ENCODE measurements around the gene UBE2I.

The UBE2I gene

DNA sequence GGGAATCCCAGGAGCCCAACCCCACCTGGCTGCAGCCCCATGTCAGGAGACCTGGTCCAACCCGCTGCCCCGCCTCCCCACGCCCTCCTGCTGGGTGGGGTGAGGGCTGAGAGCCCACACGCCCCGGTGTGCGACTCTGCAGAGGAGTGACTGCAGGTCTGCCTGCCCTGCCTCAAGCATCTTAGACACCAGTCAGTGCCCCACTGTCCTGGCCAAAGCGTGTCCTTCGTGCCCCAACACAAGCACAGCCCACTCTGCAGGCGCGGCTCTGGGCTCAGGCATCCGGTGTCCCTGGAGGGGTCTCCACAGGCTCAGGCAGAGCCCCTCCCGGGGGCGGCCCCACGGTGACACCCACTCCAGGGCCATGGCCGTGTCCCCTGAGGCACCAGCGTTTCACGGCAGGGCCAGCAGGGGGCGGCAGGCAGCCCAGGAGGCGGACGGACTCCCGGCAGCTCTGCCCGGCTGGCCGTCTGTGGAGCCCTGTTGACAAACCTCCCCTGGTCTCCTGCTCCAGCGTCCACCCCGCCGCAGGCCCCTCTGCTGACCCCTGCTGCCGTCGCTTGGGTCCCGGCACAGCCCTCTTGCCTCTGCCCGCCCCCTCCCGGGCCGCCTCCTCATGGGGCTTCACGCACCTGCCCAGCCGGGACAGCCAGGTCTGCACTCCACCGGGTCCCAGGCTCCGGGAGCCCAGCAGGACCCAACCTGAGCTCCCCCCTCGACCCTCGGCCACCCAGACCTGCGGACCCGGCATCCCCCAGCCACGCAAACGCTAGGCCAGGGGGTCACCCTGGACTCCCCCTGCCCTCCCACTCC lies 8.6 kb upstream of the UBE2I start:
- DNase-seq (ENCODE audit: low read depth): no peak
- TF ChIP-seq, protein P1, sequence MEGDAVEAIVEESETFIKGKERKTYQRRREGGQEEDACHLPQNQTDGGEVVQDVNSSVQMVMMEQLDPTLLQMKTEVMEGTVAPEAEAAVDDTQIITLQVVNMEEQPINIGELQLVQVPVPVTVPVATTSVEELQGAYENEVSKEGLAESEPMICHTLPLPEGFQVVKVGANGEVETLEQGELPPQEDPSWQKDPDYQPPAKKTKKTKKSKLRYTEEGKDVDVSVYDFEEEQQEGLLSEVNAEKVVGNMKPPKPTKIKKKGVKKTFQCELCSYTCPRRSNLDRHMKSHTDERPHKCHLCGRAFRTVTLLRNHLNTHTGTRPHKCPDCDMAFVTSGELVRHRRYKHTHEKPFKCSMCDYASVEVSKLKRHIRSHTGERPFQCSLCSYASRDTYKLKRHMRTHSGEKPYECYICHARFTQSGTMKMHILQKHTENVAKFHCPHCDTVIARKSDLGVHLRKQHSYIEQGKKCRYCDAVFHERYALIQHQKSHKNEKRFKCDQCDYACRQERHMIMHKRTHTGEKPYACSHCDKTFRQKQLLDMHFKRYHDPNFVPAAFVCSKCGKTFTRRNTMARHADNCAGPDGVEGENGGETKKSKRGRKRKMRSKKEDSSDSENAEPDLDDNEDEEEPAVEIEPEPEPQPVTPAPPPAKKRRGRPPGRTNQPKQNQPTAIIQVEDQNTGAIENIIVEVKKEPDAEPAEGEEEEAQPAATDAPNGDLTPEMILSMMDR (IDR thresholded peaks at IDR 0.05; ENCODE audit: control insufficient read depth, extremely low read depth, insufficient read depth): peak; percentile 91
- no peak overlapping the region for H3K4me3 ChIP-seq (ENCODE audit: low read depth, low read length)

DNA sequence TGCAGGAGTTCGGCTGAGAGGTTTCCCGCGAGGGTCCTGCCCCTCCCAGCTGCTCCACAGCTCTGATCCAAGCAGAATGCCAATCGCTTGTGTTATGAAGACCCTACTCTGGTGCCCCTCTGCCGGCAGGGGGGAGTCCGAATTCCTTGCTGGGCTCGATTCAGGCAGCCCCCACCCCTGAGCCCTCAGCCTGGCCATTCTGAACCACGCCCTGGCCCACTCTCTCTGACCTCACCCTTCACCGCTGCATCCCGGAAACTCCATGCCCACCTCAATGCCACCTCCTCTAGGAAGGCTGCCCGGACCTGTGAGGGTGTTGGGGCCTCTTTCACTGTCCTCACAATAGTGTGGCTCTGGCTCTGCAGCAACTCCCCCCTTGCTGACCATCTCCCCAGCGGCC lies 7.9 kb upstream of the UBE2I start:
- TF ChIP-seq, protein P1 (IDR thresholded peaks at IDR 0.05; ENCODE audit: control insufficient read depth, extremely low read depth, insufficient read depth): no peak
- DNase-seq (ENCODE audit: low read depth): no peak

DNA sequence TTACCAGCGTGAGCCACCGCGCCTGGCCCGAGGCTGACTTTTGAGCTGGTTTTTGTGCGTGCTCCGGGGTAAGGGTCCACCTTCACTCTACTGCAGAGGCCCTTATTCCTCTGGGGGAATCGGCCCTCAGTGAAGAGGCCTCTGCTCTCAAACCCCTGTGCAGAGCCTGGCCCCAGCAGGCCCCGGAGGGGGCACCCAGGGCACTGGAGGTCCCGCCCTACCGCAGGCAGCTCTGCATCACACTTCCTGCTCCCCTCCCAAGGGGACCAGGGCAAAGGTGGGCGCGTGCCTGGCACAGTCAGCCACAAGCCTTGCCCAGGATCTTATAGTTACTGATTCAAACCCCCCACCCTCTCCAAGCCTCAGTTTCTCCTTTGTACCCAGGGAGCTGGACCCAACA lies 3.6 kb upstream of the UBE2I start:
- no peak for DNase-seq (ENCODE audit: low read depth)
- no peak overlapping the region for H3K4me3 ChIP-seq (ENCODE audit: low read depth, low read length)
- TF ChIP-seq, protein P1 (IDR thresholded peaks at IDR 0.05; ENCODE audit: control insufficient read depth, extremely low read depth, insufficient read depth): no peak

More for the DNA sequence above, 7.9 kb upstream of the UBE2I start:
- H3K4me3 ChIP-seq (ENCODE audit: low read depth, low read length): no peak overlapping the region

DNA sequence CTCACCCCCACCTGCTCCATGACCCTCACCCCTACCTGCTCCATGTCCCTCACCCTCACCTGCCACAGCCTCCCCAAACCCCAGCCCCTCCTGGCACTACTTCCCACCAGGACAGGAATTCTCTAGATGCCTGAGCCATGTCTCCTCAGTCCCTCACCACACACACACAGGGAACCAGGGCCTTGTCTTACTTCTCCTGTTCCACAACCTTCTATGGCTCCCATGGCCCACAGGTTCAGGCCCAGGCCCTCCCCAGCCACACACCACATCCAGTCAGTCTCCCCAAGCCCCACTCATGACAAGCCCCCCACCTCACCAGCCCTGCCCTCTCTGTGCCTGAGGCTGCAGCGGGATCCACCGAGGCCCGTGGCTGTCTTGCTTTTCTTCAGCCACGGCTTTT lies 3.1 kb upstream of the UBE2I start:
- DNase-seq (ENCODE audit: low read depth): no peak
- TF ChIP-seq, protein P1 (IDR thresholded peaks at IDR 0.05; ENCODE audit: control insufficient read depth, extremely low read depth, insufficient read depth): no peak
- no peak overlapping the region for H3K4me3 ChIP-seq (ENCODE audit: low read depth, low read length)

DNA sequence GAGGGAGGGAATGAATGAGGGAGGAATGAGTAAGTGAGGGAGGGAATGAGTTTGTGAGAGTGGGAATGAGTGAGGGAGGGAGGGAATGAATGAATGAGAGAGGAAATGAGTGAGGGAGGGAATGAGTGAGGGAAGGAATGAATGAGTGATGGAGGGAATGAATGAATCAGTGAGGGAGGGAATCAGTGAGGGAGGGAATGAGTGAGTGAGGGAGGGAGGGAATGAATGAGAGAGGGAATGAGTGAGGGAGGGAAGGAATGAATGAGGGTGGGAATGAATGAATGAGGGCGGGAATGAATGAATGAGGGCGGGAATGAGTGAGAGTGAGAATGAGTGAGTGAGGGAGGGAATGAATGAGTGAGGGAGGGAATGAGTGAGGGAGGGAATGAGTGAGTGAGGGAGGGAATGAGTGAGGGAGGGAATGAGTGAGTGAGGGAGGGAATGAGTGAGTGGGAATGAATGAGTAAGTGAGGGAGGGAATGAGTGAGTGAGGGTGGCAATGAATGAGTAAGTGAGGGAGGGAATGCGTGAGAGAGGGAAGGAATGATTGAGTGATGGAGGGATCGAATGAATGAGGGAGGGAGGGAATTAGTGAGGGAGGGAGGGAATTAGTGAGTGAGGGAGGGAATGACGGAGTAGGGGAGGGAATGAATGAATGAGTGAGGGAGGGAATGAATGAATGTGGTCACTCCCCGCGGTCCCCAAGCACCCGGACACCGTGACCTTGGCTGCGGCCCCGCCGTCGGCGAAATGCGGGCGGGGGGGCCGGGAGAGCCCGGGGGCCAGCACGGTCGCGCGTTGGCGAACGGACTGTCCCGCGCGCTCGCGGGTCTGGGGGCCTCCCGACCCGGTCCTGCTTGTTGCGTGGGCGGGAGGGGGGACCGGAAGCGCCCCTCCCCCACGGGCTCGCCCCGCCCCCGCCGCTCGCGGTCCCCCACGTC lies 1.1 kb upstream of the UBE2I start:
- TF ChIP-seq, protein P1 (IDR thresholded peaks at IDR 0.05; ENCODE audit: control insufficient read depth, extremely low read depth, insufficient read depth): peak; percentile 4; the same call in 1 of the 2 replicates
- H3K4me3 ChIP-seq (ENCODE audit: low read depth, low read length): peak overlapping the region; percentile 60
- DNase-seq (ENCODE audit: low read depth): peak; percentile 69

DNA sequence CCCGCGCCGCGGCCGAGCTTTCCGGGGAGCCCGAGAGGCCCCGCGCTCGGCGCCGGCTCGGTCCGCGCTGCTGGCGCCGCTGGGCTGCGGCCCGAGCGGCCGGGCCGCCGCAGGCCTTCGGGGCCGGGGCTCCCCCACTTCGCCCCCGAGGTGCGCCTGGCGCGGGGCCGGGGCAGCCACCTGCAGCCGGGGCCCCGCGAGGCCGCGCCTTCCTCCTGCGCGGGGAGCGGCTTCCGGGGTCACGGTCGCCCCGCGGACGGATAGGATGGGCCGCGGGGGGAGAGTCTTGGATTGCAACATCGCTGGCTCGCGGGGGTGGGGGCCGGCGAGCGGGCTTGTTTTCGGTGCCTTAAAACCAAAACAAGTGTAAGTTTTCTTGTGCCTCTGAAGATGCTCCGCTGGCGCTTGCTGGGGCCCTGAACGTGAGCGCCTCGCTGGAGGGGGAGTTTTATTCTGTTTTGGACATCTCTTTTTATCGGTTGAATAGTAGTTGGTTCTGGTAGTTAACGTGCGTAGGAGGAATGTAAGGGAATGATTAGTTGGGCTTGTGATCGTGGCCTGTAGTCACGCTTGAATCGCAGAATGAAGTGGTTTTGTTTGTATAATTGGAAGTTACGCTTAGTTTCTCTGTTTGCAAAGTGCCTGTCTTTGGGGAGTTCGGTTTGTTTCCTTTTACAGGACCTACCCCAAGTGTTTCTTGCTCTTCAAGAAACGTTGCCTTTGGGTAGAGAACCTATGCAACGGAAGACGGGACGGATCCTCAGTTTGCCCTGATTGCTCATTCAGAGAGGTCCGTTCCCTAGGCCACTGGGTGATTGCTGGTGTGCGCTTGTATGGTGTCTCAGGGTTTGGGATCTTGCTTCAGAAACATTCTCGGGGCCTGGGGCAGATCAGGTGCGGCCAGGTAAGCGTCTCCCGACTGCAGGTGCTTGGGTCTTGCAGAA lies 724 bp downstream of the UBE2I start:
- peak overlapping the region; percentile 97 for H3K4me3 ChIP-seq (ENCODE audit: low read depth, low read length)
- TF ChIP-seq, protein P1 (IDR thresholded peaks at IDR 0.05; ENCODE audit: control insufficient read depth, extremely low read depth, insufficient read depth): no peak
- DNase-seq (ENCODE audit: low read depth): no peak

Data from LNCaP clone FGC (cell line).